ENCODE data around the gene OR10W1.

OR10W1 gene

GRCh38 chr11:58289266-58289665 is 21.2 kb upstream of the OR10W1 start:
- TF ChIP-seq EP300 (IDR thresholded peaks at IDR 0.05; ENCODE audit: borderline replicate concordance) = no peak
- no peak for TF ChIP-seq CEBPB (IDR thresholded peaks at IDR 0.05)
- TF ChIP-seq FOXM1 (IDR thresholded peaks at IDR 0.05; ENCODE audit: borderline replicate concordance, low read depth) = no peak
- TF ChIP-seq REST (IDR thresholded peaks at IDR 0.05; ENCODE audit: low read depth) = no peak
- TF ChIP-seq TAF1 (IDR thresholded peaks at IDR 0.05; ENCODE audit: low read depth) = no peak
- no peak for TF ChIP-seq CREB1 (IDR thresholded peaks at IDR 0.05; ENCODE audit: low read depth)

GRCh38 chr11:58286249-58286648 is 18.2 kb upstream of the OR10W1 start:
- TF ChIP-seq MAX (IDR thresholded peaks at IDR 0.05) (no peak), NFIC (IDR thresholded peaks at IDR 0.05) (no peak), CEBPB (IDR thresholded peaks at IDR 0.05) (no peak), YY1 (IDR thresholded peaks at IDR 0.05; ENCODE audit: low read depth) (no peak), RAD21 (IDR thresholded peaks at IDR 0.05; ENCODE audit: low read depth) (peak; percentile 44), TCF12 (IDR thresholded peaks at IDR 0.05; ENCODE audit: low read depth) (no peak)

- TF ChIP-seq CEBPB (IDR thresholded peaks at IDR 0.05) = no peak
- TF ChIP-seq USF1 (IDR thresholded peaks at IDR 0.05) = no peak
- no peak for TF ChIP-seq TCF12 (IDR thresholded peaks at IDR 0.05; ENCODE audit: low read depth)
- TF ChIP-seq EP300 (IDR thresholded peaks at IDR 0.05; ENCODE audit: borderline replicate concordance) = no peak
- no peak for TF ChIP-seq YY1 (IDR thresholded peaks at IDR 0.05; ENCODE audit: low read depth)
- no peak for TF ChIP-seq RAD21 (IDR thresholded peaks at IDR 0.05; ENCODE audit: low read depth)
- no peak for TF ChIP-seq ZBTB7A (IDR thresholded peaks at IDR 0.05; ENCODE audit: low read depth)
- no peak for TF ChIP-seq TEAD4 (IDR thresholded peaks at IDR 0.05)
- TF ChIP-seq MAX (IDR thresholded peaks at IDR 0.05) = no peak
- no peak for TF ChIP-seq FOXM1 (IDR thresholded peaks at IDR 0.05; ENCODE audit: borderline replicate concordance, low read depth)
- TF ChIP-seq EGR1 (IDR thresholded peaks at IDR 0.05) = no peak
- TF ChIP-seq REST (IDR thresholded peaks at IDR 0.05; ENCODE audit: low read depth) = no peak
- no peak for TF ChIP-seq NFIC (IDR thresholded peaks at IDR 0.05)
- TF ChIP-seq TAF1 (IDR thresholded peaks at IDR 0.05; ENCODE audit: low read depth) = no peak
- no peak for TF ChIP-seq CREB1 (IDR thresholded peaks at IDR 0.05; ENCODE audit: low read depth)
Observed at GRCh38 chr11:58285483-58286040, 17.5 kb upstream of the OR10W1 start.

- TF ChIP-seq REST (IDR thresholded peaks at IDR 0.05; ENCODE audit: low read depth) (no peak), NFIC (IDR thresholded peaks at IDR 0.05) (no peak), EP300 (IDR thresholded peaks at IDR 0.05; ENCODE audit: borderline replicate concordance) (no peak), TEAD4 (IDR thresholded peaks at IDR 0.05) (no peak), TAF1 (IDR thresholded peaks at IDR 0.05; ENCODE audit: low read depth) (no peak)
Observed at GRCh38 chr11:58276151-58276550, 8.1 kb upstream of the OR10W1 start.

GRCh38 chr11:58275002-58275401 is 6.9 kb upstream of the OR10W1 start:
- TF ChIP-seq NFIC (IDR thresholded peaks at IDR 0.05) (no peak), FOXM1 (IDR thresholded peaks at IDR 0.05; ENCODE audit: borderline replicate concordance, low read depth) (no peak), TAF1 (IDR thresholded peaks at IDR 0.05; ENCODE audit: low read depth) (no peak), TEAD4 (IDR thresholded peaks at IDR 0.05) (no peak), REST (IDR thresholded peaks at IDR 0.05; ENCODE audit: low read depth) (no peak), ZBTB7A (IDR thresholded peaks at IDR 0.05; ENCODE audit: low read depth) (no peak), CEBPB (IDR thresholded peaks at IDR 0.05) (no peak), EGR1 (IDR thresholded peaks at IDR 0.05) (no peak), RAD21 (IDR thresholded peaks at IDR 0.05; ENCODE audit: low read depth) (no peak), MAX (IDR thresholded peaks at IDR 0.05) (no peak), YY1 (IDR thresholded peaks at IDR 0.05; ENCODE audit: low read depth) (no peak), CREB1 (IDR thresholded peaks at IDR 0.05; ENCODE audit: low read depth) (no peak), USF1 (IDR thresholded peaks at IDR 0.05) (no peak), TCF12 (IDR thresholded peaks at IDR 0.05; ENCODE audit: low read depth) (no peak), EP300 (IDR thresholded peaks at IDR 0.05; ENCODE audit: borderline replicate concordance) (no peak)

Data from Ishikawa (cell line).